Measurements from ENCODE around the gene MMAB. TPM values are rescaled to one million over a fixed set of nuclear protein-coding genes. Genes with fewer than 3 reads are reported as not detected.

Gene MMAB
- total RNA-seq, 1 experiment from 2014 or later, result 24.3 TPM

GRCh38 chr12:109548258-109548657 lies 25.0 kb downstream of the MMAB start:
- H3K27me3 Mint-ChIP-seq (ENCODE audit: low read depth), result peaks cover 13% of the 10 kb centered on the region
- no peak overlapping the region for H3K27ac Mint-ChIP-seq
- H2BK12ac ChIP-seq (ENCODE audit: insufficient read length, low read depth, low read length), result no peak overlapping the region
- DNase-seq, result no peak
- no peaks in the 10 kb centered on the region for H3K79me1 ChIP-seq (ENCODE audit: insufficient read depth, low read depth, low read length, poor library complexity, severe bottlenecking)
- H3K36me3 Mint-ChIP-seq (ENCODE audit: insufficient read depth in 1 of 3, low read depth in 3 of 3), result no peaks in the 10 kb centered on the region
- no peaks in the 10 kb centered on the region for H3K9me3 ChIP-seq (ENCODE audit: control insufficient read depth, low read depth, low read length)
- TF ChIP-seq CTCF (conservative IDR thresholded peaks at IDR 0.05), result no peak
- no peak overlapping the region for H3K4ac ChIP-seq (ENCODE audit: low read depth, low read length)
- H3K18ac ChIP-seq (ENCODE audit: insufficient read length, low read depth, low read length), result no peak overlapping the region
- H3K4me1 ChIP-seq (ENCODE audit: insufficient read depth, low read length), result no peaks in the 10 kb centered on the region
- no peak overlapping the region for H3K23ac ChIP-seq (ENCODE audit: insufficient read length, low read depth, low read length)
- no CpG with 5 or more reads among the region's 4 CpGs for WGBS (ENCODE audit: extremely low coverage, insufficient read length, low lambda C conversion rate)
- no peak overlapping the region for H4K8ac ChIP-seq (replicated peaks; ENCODE audit: insufficient read length, low read depth, low read length)
- no peak overlapping the region for H3K4me3 Mint-ChIP-seq
- no peaks in the 10 kb centered on the region for H3K79me2 ChIP-seq (ENCODE audit: insufficient read depth, low read length)
- no peak overlapping the region for H4K91ac ChIP-seq (ENCODE audit: insufficient read length, low read depth, low read length)
- no peak overlapping the region for H3K14ac ChIP-seq (ENCODE audit: insufficient read depth, low read length)
- no peak overlapping the region for H4K5ac ChIP-seq (ENCODE audit: insufficient read length, low read depth, low read length)
- no peaks in the 10 kb centered on the region for H3K9me3 Mint-ChIP-seq
- H3T11ph ChIP-seq (ENCODE audit: low read length), result no peak overlapping the region
- H2BK120ac ChIP-seq (ENCODE audit: low read depth, low read length, poor library complexity, severe bottlenecking), result no peak overlapping the region
- no peak overlapping the region for H2AFZ ChIP-seq (ENCODE audit: low read length)
- H3K9ac ChIP-seq (ENCODE audit: extremely low read depth, insufficient read length, low read length), result no peak overlapping the region
- peaks cover 0 to 9% of the 10 kb centered on the region in 2 experiments; a peak in 2 of 4 replicates for H3K4me1 Mint-ChIP-seq
- no peak overlapping the region for H3K27ac ChIP-seq (ENCODE audit: insufficient read length, low read depth, low read length)
- no peaks in the 10 kb centered on the region for H3K23me2 ChIP-seq (ENCODE audit: insufficient read length, low read depth, low read length, poor library complexity, severe bottlenecking)
- no peaks in the 10 kb centered on the region for H3K27me3 ChIP-seq (ENCODE audit: insufficient read depth, low read length)
- H3K4me2 ChIP-seq (ENCODE audit: insufficient read depth, insufficient read length, low read length), result no peak overlapping the region
- H2BK20ac ChIP-seq (ENCODE audit: low read depth, low read length, poor library complexity, severe bottlenecking), result no peak overlapping the region
- H2BK15ac ChIP-seq (ENCODE audit: low read depth, low read length), result no peak overlapping the region
- H4K20me1 ChIP-seq (ENCODE audit: control insufficient read depth, insufficient read depth, insufficient read length), result no peaks in the 10 kb centered on the region
- H2AK5ac ChIP-seq (ENCODE audit: insufficient read length, low read length), result no peak overlapping the region
- no peak overlapping the region for H2BK5ac ChIP-seq (ENCODE audit: insufficient read length, low read length)
- no peak overlapping the region for H3K56ac ChIP-seq (ENCODE audit: insufficient read length, low read depth, low read length)
